ENCODE data around the gene GPAT3.
"Not testable (repeated sequence)": the region's sequence is repeated elsewhere in the genome, so short reads cannot be mapped to it uniquely, and the experiment has no call there.

The GPAT3 gene

GRCh38 chr4:83535520-83536361 is at the start of gene GPAT3:
TSS of gene GPAT3 (plus strand) at chr4:83536108. CDS start at chr4:83536623, 515 bp downstream.
- DNase-seq, result no peak

DNA sequence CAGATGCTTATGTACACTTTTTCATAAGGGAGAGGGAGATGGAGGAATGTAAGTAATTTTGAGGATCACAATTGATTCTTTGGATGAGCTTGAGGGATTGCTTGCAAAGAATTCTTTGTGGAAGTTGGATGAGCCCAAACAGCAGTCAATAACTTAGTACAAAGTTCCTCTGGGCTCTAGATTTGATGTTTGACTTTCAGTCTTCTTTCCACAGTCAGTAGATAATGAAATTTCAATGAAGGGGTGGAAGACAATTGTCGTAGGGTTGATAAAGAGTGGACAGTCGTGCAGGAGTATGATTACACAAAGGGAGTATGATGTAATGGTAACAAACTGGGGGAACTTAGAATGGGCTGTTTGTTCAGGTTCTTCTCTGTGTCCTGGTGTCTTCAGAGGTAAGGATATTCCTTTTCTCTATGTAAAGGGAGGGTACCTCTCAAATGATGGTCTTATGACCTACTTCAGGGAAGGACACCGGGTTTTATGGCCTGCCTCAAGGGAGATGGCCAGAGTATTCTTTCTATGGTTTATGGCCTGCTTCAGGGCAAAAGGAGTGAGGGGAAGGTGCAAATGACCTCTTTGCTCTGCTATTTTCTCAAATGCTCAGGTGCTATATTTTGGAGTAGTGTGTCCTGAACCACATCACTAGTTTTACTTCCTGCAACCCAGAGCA is 49.3 kb upstream of the GPAT3 start:
- no peak for DNase-seq

GRCh38 chr4:83489711-83490326 is 46.1 kb upstream of the GPAT3 start:
- no peak for DNase-seq

- DNase-seq, result no peak
These were observed 44.9 kb upstream of the GPAT3 start for GRCh38 chr4:83490876-83491450.

DNA sequence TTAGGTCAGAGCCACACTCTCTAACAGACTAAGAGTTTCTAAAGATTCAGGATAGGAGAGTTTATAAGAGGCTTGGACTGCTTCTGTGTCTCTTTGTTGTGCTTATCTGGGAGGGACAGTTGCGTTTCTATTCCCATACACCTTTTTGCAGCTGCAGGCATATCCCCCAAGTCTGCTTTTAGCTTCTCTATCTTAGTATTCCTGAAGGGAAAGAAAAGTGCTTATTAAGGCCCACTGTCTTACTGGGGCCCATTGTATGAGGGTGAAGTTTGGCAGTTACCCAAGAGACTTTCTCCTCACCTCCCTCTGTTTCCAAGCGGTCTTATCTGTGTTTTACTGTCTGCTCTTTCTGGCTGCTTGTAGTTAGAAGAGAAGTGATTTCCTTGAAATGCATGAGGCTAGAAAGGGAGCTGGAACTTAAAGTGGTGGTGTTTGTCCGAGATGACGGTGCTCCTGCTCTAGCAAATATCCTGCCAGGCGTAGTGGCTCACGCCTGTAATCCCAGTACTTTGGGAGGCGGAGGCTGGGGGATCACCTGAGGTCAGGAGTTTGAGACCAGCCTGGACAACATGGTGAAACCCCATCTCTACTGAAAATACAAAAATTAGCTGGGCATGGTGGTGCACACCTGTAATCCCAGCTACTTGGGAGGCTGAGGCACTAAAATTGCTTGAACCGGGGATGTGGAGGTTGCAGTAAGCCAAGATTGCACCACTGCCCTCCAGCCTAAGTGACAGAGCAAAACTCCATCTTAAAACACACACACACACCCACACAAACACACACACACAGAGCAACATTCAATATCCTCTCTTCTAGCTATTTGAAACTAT is 39.6 kb upstream of the GPAT3 start:
- not testable (repeated sequence) for DNase-seq

GRCh38 chr4:83498187-83498586 is 37.7 kb upstream of the GPAT3 start:
- no peak for DNase-seq

DNA sequence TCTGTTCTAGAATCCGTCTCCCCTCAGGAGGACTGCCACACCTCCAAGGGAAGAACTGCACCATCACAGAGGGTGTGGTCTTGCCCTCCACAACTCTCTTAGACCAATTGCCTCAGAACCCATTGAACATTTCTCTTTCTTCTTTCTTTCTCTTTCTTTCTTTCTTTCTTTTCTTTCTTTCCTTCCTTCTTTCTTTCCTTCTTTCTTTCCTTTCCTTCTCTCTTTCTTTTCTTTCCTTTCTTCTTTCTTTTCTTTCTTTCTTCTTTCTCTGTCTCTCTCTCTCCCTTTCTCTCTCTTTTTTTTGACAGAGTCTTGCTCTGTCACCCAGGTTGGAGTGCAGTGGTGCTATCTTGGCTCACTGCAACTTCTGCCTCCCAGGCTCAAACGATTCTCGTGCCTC is 34.2 kb upstream of the GPAT3 start:
- DNase-seq, result not testable (repeated sequence)

GRCh38 chr4:83503974-83504373 is 31.9 kb upstream of the GPAT3 start:
- DNase-seq, result no peak

DNA sequence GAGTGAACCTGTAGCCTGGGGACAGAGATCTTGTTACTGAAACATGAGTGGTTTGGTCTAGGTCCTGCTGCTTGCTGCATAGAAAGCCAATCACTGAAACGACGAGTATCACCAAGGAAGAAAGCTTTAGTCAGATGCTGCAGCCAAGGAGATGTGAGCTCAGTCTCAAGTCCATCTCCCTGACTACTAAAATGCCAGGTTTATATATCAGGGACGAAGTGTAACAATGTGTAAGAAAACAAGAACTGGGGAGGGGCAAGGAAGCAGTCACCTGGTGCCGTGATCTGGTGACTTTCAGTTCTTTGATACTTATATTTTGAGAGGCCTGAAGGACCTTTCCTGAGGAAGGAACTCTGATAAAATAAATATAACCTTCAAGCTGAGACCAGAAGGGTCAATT is 31.4 kb upstream of the GPAT3 start:
- DNase-seq, result no peak

DNA sequence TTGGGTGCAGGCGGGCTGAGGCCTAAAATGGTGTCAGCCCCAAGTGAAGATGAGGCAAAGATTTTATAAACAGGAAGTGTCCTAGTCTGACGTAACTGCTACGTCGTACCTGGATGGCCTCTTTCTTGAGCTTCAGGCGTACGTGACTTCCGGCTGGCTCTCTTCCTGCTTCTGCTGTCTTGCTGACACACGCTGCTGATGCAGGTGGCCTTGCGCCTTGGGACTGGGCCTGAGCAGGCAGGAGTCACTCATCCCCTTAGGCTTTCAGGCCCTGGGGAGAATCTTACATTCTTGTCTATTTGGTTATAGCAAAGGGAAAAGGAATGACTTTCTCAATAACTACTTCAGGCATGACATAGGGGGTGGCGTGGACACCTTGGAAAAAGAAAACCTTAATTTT is 30.9 kb upstream of the GPAT3 start:
- no peak for DNase-seq

- DNase-seq, result not testable (repeated sequence)
These were observed 26.7 kb upstream of the GPAT3 start for GRCh38 chr4:83509156-83509585.

- DNase-seq, result no peak
These were observed 25.5 kb upstream of the GPAT3 start for GRCh38 chr4:83510442-83510841.

DNA sequence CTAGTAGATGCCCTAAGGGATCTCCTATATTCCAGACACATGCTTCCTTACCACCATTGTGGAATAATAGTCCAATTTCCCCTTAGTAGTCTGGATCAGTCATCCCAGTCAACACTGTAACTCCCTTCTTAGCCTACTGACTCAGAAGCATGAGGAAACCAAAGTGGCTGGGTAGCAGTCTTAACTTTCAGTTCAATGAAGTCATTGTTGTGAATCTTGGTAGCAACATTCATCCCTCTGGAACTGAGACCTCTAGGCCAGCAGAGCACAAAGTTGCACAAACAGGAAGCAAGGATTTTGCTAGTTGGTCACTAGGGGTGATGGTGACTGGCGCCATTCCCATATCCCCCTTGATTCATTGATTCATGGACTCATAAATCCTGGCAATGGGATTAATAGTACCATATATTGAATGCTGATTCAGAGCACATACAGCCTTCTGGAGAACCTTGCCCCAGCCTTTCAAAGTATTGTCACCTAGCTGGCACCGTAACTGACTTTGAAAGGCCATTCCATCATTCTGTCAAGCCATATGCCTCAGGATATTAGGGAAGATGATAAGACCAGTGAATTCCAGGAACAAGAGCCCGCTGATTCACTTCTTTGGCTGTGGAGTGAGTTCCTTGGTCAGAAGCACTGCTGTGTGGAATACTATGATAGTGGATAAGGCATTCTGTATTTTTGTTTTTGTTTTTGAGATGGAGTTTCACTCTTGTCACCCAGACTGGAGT is 19.7 kb upstream of the GPAT3 start:
- no peak for DNase-seq

- DNase-seq, result no peak
These were observed 13.7 kb upstream of the GPAT3 start for GRCh38 chr4:83522239-83522638.

GRCh38 chr4:83527671-83528070 is 8.2 kb upstream of the GPAT3 start:
- DNase-seq, result no peak

- no peak for DNase-seq
These were observed 709 bp downstream of the GPAT3 start for GRCh38 chr4:83536362-83537272.

DNA sequence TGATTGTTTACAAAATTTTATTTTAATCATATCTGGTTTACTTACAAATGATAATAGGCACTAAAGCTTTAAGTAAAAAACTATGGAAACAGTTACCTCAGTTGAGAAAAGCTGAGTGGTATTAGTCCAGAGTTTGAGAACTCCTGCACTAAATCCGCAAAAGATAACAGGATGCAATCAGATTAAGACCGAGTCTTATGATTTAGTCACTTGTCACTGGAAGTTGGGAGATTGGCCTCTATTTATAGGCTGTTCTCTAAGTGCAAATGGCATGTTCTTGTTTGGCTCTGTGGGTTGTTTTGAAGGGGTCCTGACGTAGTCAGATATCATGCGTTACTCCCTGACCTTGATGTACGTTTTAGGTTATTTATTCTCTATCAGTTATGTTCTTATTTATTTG is 6.3 kb downstream of the GPAT3 start:
- DNase-seq, result no peak

GRCh38 chr4:83546786-83547185 is 10.9 kb downstream of the GPAT3 start:
- no peak for DNase-seq

GRCh38 chr4:83548151-83548905 is 12.4 kb downstream of the GPAT3 start:
- no peak for DNase-seq

DNA sequence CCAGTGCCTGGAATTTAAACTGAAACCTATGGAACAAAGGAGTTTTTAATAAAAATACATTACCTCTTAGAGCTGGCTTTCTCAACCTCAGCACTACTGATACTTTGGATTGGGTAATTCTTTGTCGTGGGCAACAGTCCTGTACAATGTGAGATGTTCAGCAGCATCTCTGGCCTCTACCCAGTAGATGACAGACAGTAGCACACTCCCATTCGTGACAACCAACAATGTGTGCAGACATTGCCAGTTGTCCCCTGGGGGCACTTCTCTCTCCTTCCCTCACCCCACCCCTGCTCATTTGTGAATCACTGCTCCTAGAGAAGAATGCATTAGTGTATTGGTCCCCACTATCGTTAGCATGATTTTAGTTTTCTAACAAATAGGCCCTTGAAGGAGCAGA is 16.2 kb downstream of the GPAT3 start:
- no peak for DNase-seq

All from NCI-H2227 treated with DMSO at 0.1 percent for 48 hours (cell line).